HCT116 (cell line): ENCODE data around the gene TOX2. TPM values are rescaled to one million over a fixed set of nuclear protein-coding genes. Genes with fewer than 3 reads are reported as not detected.

Source experiments
- ATAC-seq: fragments of 200-7000 bp; cut with Tn5 transposase; 2 replicates; pipeline ENCODE4 v1.9.1; 2020; ENCODE audit warnings: mild to moderate bottlenecking, moderate library complexity
- BruUV-seq: library from RNA; stranded (reverse); fragments of 400-500 nt; replicated peaks from 2 replicates; lab custom pipeline; 2021; lab: Mats Ljungman, UMichigan
- CTCF ChIA-PET: fragments of 300-600 bp; sonication (Branson Sonifier 250); formaldehyde crosslinking; loops from one replicate; lab custom pipeline; 2021; ENCODE audit warnings: antibody characterized with exemption; lab: Charles Lee
- POLR2A ChIA-PET: fragments of 300-600, 350-600 bp; sonication (Branson Sonifier 250); formaldehyde crosslinking; loops from one replicate; lab custom pipeline; 2021; ENCODE audit warnings: antibody characterized with exemption; lab: Charles Lee
- RAD21 ChIA-PET, 2 experiments: fragments of 300-600 bp; sonication (Branson Sonifier 250); formaldehyde crosslinking; loops; one replicate each; lab custom pipeline; 2023; ENCODE audit warnings: low total read pairs in 2 of 2; ENCODE audit not compliant: uncharacterized antibody in 2 of 2, unreplicated experiment in 2 of 2, low non-redundant PET in 1 of 2; lab: Charles Lee
- DNase-seq: peaks from one replicate; pipeline ENCODE4 v3.0.0-alpha.2; 2010; ENCODE audit warnings: low read depth, low spot score
- H2AFZ ChIP-seq: fragments of 200-600 bp; shearing (Covaris generic), sonication (generic); 2 replicates; pipeline ENCODE4 v1.6.1; 2017; ENCODE audit warnings: low read depth, mixed run types, mixed read lengths, antibody characterized with exemption, low read length; ENCODE audit not compliant: poor library complexity, severe bottlenecking
- H3K27ac ChIP-seq: 2 replicates; pipeline ENCODE4 v1.5.1; 2012; ENCODE audit warnings: low read depth, low read length
- H3K27me3 ChIP-seq: fragments of 200-600 bp; sonication (generic); 2 replicates; pipeline ENCODE4 v1.6.1; 2016; ENCODE audit warnings: mixed run types, low read length, mixed read lengths; ENCODE audit not compliant: insufficient read depth
- H3K36me3 ChIP-seq, 2 experiments: fragments of 200-500 bp in 1 of 2; fragments of 200-600 bp in 1 of 2; sonication (Bioruptor generic) in 1 of 2; sonication (generic) in 1 of 2; 2 replicates each; pipeline versions ENCODE4 v1.5.1 to v1.6.1; 2014 to 2016; ENCODE audit warnings: low read length in 2 of 2, inconsistent platforms in 1 of 2, mixed read lengths in 1 of 2, mixed run types in 1 of 2; ENCODE audit not compliant: insufficient read depth in 2 of 2, control insufficient read depth in 1 of 2
- H3K4me1 ChIP-seq, 2 experiments: fragments of 200-600 bp in 1 of 2; sonication (generic) in 1 of 2; 2 replicates each; pipeline versions ENCODE4 v1.5.1 to v1.6.1; 2012 to 2017; ENCODE audit warnings: low read length in 2 of 2, inconsistent platforms in 1 of 2, mild to moderate bottlenecking in 1 of 2, mixed read lengths in 1 of 2, mixed run types in 1 of 2, moderate library complexity in 1 of 2; ENCODE audit not compliant: insufficient read depth in 2 of 2, control insufficient read depth in 1 of 2
- H3K4me2 ChIP-seq: fragments of 200-600 bp; sonication (generic); 2 replicates; pipeline ENCODE4 v1.6.1; 2017; ENCODE audit warnings: mixed run types, low read length, mixed read lengths
- H3K4me3 ChIP-seq, 2 experiments: fragments of 200-600 bp in 1 of 2; sonication (generic) in 1 of 2; replicated peaks in 1 of 2; 2 replicates each; pipeline ENCODE4 v1.5.1; 2011 to 2016; ENCODE audit warnings: low read length in 2 of 2, control low read depth in 1 of 2, low read depth in 1 of 2, mild to moderate bottlenecking in 1 of 2, mixed read lengths in 1 of 2, mixed run types in 1 of 2
- H3K79me2 ChIP-seq: fragments of 200-600 bp; sonication (generic); 2 replicates; pipeline ENCODE4 v1.6.1; 2017; ENCODE audit warnings: mild to moderate bottlenecking, mixed run types, low read length, moderate library complexity, mixed read lengths; ENCODE audit not compliant: insufficient read depth
- H3K9ac ChIP-seq: fragments of 200-600 bp; sonication (generic); 2 replicates; pipeline ENCODE4 v1.6.1; 2016; ENCODE audit warnings: low read length, mixed read lengths
- H3K9me2 ChIP-seq: fragments of 200-600 bp; sonication (generic), shearing (Covaris generic); 2 replicates; pipeline ENCODE4 v1.6.1; 2017; ENCODE audit warnings: mixed run types, mild to moderate bottlenecking, moderate library complexity; ENCODE audit not compliant: insufficient read depth
- H3K9me3 ChIP-seq, 2 experiments: fragments of 200-500 bp in 1 of 2; fragments of 200-600 bp in 1 of 2; sonication (Bioruptor generic) in 1 of 2; sonication (generic) in 1 of 2; 2 replicates each; pipeline ENCODE4 v1.6.1; 2014 to 2017; ENCODE audit warnings: low read length in 2 of 2, mixed read lengths in 2 of 2, inconsistent platforms in 1 of 2, low read depth in 1 of 2, mild to moderate bottlenecking in 1 of 2, mixed run types in 1 of 2, moderate library complexity in 1 of 2; ENCODE audit not compliant: control insufficient read depth in 1 of 2, insufficient read depth in 1 of 2
- H4K20me1 ChIP-seq: fragments of 200-600 bp; sonication (generic), shearing (Covaris generic); 2 replicates; pipeline ENCODE4 v1.6.1; 2017; ENCODE audit warnings: mixed run types, mild to moderate bottlenecking, moderate library complexity; ENCODE audit not compliant: insufficient read depth
- EGR1 ChIP-seq: IDR thresholded peaks from 2 replicates; pipeline ENCODE4 v1.6.1; 2012; ENCODE audit warnings: low read depth
- EZH2phosphoT487 ChIP-seq: fragments of 200-600 bp; IDR thresholded peaks from 2 replicates; pipeline ENCODE4 v1.6.1; 2018; ENCODE audit warnings: antibody characterized with exemption, borderline replicate concordance
- FOSL1 ChIP-seq: IDR thresholded peaks from 2 replicates; pipeline ENCODE4 v1.6.1; 2012; ENCODE audit warnings: low read depth
- RAD21 ChIP-seq: IDR thresholded peaks from 2 replicates; pipeline ENCODE4 v1.6.1; 2012; ENCODE audit warnings: low read depth, mild to moderate bottlenecking
- REST ChIP-seq: IDR thresholded peaks from 2 replicates; pipeline ENCODE4 v1.6.1; 2012; ENCODE audit warnings: low read depth
- SP1 ChIP-seq: IDR thresholded peaks from 2 replicates; pipeline ENCODE4 v1.6.1; 2012; ENCODE audit warnings: low read depth
- YY1 ChIP-seq: IDR thresholded peaks from 2 replicates; pipeline ENCODE4 v1.6.1; 2011; ENCODE audit warnings: low read length, low read depth, moderate library complexity, mild to moderate bottlenecking; ENCODE audit not compliant: insufficient replicate concordance; ENCODE audit errors: extremely low read depth
- ZNF274 ChIP-seq: fragments of 200-500 bp; sonication (Bioruptor generic); IDR thresholded peaks from 2 replicates; pipeline ENCODE4 v1.6.1; 2014; ENCODE audit warnings: mild to moderate bottlenecking, low read depth, low read length, inconsistent platforms
- intact Hi-C: fragments of 100-400 bp; cut with micrococcal nuclease; formaldehyde crosslinking; loops from 2 replicates; pipeline ENCODE4 v1.10.0; 2022
- total RNA-seq: library from RNA; stranded (reverse); gene quantifications from one replicate; pipeline ENCODE4 v1.2.1, GENCODE V29; 2021; ENCODE audit not compliant: unreplicated experiment
- TF ChIP-seq, protein P1 (sequence below): IDR thresholded peaks from 2 replicates; pipeline ENCODE4 v1.6.1; 2011; ENCODE audit warnings: mild to moderate bottlenecking, low read length, moderate library complexity; ENCODE audit not compliant: insufficient replicate concordance; ENCODE audit errors: extremely low read depth

TOX2 gene
- total RNA-seq, 1 experiment from 2014 or later: 39.6 TPM

- Histone ChIP-seq H3K4me2 (no peak overlapping the region), H2AFZ (no peak overlapping the region), H3K4me3 (no peak overlapping the region), H4K20me1 (no peaks in the 10 kb centered on the region), H3K9me3 (peaks cover 4 to 6% of the 10 kb centered on the region in 2 experiments; a peak in 2 of 4 replicates), H3K36me3 (no peaks in the 10 kb centered on the region), H3K9me2 (no peaks in the 10 kb centered on the region), H3K4me1 (peaks cover 3 to 4% of the 10 kb centered on the region in 2 experiments; a peak in 2 of 4 replicates), H3K79me2 (no peaks in the 10 kb centered on the region), H3K27me3 (no peaks in the 10 kb centered on the region), H3K27ac (no peak overlapping the region), H3K9ac (no peak overlapping the region)
- BruUV-seq: no TSS peak
- CTCF ChIA-PET: interaction anchor here (1.4 to 2.4 kb wide), 2 partner anchors 78 to 84 kb away, joined by 3 to 13 read pairs; no protein-coding TSS in a partner anchor
- RAD21 ChIA-PET: no interaction called here
- POLR2A ChIA-PET: interaction anchor here (0.5 kb wide), 1 partner anchor 178 kb away, joined by 3 read pairs; no protein-coding TSS in a partner anchor
- TF ChIP-seq ZNF274 (no peak), EZH2phosphoT487 (no peak), SP1 (no peak), REST (no peak), RAD21 (no peak), FOSL1 (no peak), EGR1 (no peak), YY1 (no peak)
- TF ChIP-seq, protein P1, sequence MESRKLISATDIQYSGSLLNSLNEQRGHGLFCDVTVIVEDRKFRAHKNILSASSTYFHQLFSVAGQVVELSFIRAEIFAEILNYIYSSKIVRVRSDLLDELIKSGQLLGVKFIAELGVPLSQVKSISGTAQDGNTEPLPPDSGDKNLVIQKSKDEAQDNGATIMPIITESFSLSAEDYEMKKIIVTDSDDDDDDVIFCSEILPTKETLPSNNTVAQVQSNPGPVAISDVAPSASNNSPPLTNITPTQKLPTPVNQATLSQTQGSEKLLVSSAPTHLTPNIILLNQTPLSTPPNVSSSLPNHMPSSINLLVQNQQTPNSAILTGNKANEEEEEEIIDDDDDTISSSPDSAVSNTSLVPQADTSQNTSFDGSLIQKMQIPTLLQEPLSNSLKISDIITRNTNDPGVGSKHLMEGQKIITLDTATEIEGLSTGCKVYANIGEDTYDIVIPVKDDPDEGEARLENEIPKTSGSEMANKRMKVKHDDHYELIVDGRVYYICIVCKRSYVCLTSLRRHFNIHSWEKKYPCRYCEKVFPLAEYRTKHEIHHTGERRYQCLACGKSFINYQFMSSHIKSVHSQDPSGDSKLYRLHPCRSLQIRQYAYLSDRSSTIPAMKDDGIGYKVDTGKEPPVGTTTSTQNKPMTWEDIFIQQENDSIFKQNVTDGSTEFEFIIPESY: no peak
- ATAC-seq (no peak), DNase-seq (no peak)
- intact Hi-C loops: no loop called here
Observed at GRCh38 chr20:44111712-44112335, 197.2 kb downstream of the TOX2 start.
